Panc1 (cell line): Measurements from ENCODE around the gene PBX1.

ENCODE experiments used
- CTCF ChIP-seq: fragments of 450-650 bp; IDR thresholded peaks from 2 replicates; pipeline ENCODE4 v1.5.1; 2017; ENCODE audit warnings: mild to moderate bottlenecking
- TF ChIP-seq, protein P1 (sequence below), 2 experiments: IDR thresholded peaks; 2 replicates each; pipeline ENCODE4 v1.6.1; 2011 to 2012; ENCODE audit warnings: low read depth in 2 of 2, control low read depth in 1 of 2, low read length in 1 of 2, mild to moderate bottlenecking in 1 of 2, moderate library complexity in 1 of 2; ENCODE audit not compliant: insufficient read depth in 1 of 2

- no peak for TF ChIP-seq CTCF
- TF ChIP-seq, protein P1, sequence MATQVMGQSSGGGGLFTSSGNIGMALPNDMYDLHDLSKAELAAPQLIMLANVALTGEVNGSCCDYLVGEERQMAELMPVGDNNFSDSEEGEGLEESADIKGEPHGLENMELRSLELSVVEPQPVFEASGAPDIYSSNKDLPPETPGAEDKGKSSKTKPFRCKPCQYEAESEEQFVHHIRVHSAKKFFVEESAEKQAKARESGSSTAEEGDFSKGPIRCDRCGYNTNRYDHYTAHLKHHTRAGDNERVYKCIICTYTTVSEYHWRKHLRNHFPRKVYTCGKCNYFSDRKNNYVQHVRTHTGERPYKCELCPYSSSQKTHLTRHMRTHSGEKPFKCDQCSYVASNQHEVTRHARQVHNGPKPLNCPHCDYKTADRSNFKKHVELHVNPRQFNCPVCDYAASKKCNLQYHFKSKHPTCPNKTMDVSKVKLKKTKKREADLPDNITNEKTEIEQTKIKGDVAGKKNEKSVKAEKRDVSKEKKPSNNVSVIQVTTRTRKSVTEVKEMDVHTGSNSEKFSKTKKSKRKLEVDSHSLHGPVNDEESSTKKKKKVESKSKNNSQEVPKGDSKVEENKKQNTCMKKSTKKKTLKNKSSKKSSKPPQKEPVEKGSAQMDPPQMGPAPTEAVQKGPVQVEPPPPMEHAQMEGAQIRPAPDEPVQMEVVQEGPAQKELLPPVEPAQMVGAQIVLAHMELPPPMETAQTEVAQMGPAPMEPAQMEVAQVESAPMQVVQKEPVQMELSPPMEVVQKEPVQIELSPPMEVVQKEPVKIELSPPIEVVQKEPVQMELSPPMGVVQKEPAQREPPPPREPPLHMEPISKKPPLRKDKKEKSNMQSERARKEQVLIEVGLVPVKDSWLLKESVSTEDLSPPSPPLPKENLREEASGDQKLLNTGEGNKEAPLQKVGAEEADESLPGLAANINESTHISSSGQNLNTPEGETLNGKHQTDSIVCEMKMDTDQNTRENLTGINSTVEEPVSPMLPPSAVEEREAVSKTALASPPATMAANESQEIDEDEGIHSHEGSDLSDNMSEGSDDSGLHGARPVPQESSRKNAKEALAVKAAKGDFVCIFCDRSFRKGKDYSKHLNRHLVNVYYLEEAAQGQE (IDR thresholded peaks at IDR 0.05; ENCODE audit: insufficient read depth in 1 of 2, low read depth in 2 of 2, low read length in 1 of 2), result no peak
Measured at GRCh38 chr1:164589408-164589807, 30.4 kb downstream of the PBX1 start.
